Kidney (tissue), 14 donors: ENCODE measurements around the gene WFDC10B. TPM values are rescaled to one million over a fixed set of nuclear protein-coding genes. Genes with fewer than 3 reads are reported as not detected.

Experiments used
- DNase-seq, 5 donors: peaks; one replicate each; pipeline ENCODE4 v3.0.0-alpha.2; 2013 to 2020
- FAIRE-seq: peaks from 2 replicates; lab custom pipeline; 2012; peaks lifted over from hg19 to GRCh38; lab: Jason Lieb, UNC
- H3K27ac ChIP-seq, 2 donors: one replicate each; pipeline ENCODE4 v1.7.0; 2013; ENCODE audit warnings: low read depth in 2 of 2, low read length in 2 of 2, inconsistent platforms in 1 of 2
- H3K27me3 ChIP-seq: one replicate; pipeline ENCODE4 v1.7.1; 2013; ENCODE audit warnings: low read length, inconsistent platforms; ENCODE audit not compliant: control insufficient read depth, insufficient read depth
- H3K36me3 ChIP-seq, 3 donors: one replicate each; pipeline versions ENCODE4 v1.7.0 to v1.7.1; 2013; ENCODE audit warnings: low read length in 3 of 3, control low read depth in 1 of 3, inconsistent platforms in 1 of 3; ENCODE audit not compliant: insufficient read depth in 3 of 3, control insufficient read depth in 2 of 3
- H3K4me1 ChIP-seq, 3 donors: one replicate each; pipeline versions ENCODE4 v1.7.0 to v1.7.1; 2013; ENCODE audit warnings: low read length in 3 of 3, inconsistent platforms in 1 of 3, low read depth in 1 of 3; ENCODE audit not compliant: control insufficient read depth in 2 of 3, insufficient read depth in 2 of 3
- H3K4me3 ChIP-seq, 3 donors: one replicate each; pipeline versions ENCODE4 v1.7.0 to v1.8.1; 2013; ENCODE audit warnings: low read length in 3 of 3, control low read depth in 1 of 3, inconsistent platforms in 1 of 3
- H3K9ac ChIP-seq, 3 donors: one replicate each; pipeline versions ENCODE4 v1.7.0 to v1.7.1; 2013; ENCODE audit warnings: low read length in 3 of 3, control low read depth in 1 of 3, inconsistent platforms in 1 of 3
- H3K9me3 ChIP-seq, 3 donors: one replicate each; pipeline versions ENCODE4 v1.7.0 to v1.7.1; 2013; ENCODE audit warnings: low read length in 3 of 3, control low read depth in 1 of 3, inconsistent platforms in 1 of 3; ENCODE audit not compliant: control insufficient read depth in 2 of 3, insufficient read depth in 1 of 3
- CTCF ChIP-seq: IDR thresholded peaks from 3 replicates; pipeline ENCODE4 v1.5.1; 2012; ENCODE audit warnings: mild to moderate bottlenecking, moderate library complexity, borderline replicate concordance; ENCODE audit not compliant: insufficient read depth; ENCODE audit errors: extremely low read depth
- intact Hi-C: fragments of 100-400 bp; cut with DNase I; formaldehyde crosslinking; loops from one replicate; pipeline ENCODE4 v1.11.1; 2022
- polyA plus RNA-seq: library from polyadenylated mRNA; stranded (reverse); fragments of 350-450 nt; fragmentation: Illumina TruSeq; extraction: RNeasy Lipid Tissue Mini Kit (QIAGEN cat#74804); gene quantifications from one replicate; pipeline ENCODE4 v1.2.3, GENCODE V29; 2014; ENCODE audit warnings: low read depth, low replicate concordance; ENCODE audit not compliant: insufficient read depth
- total RNA-seq: library from RNA; stranded (reverse); fragmentation: NEBNext Ultra II Directional; extraction: Animal tissue kit (Norgen Biotek cat#: 25700); gene quantifications from one replicate; pipeline ENCODE4 v1.2.1, GENCODE V29; 2021
- donor health status: control.
- donor health status: control.
- donor health status: control.
- donor health status: control.
- donor health status: control.
- donor health status: DM: yes; HTN: yes; CAD: no.
- donor health status: Normal renal cell carcinoma (clear cell type).

Gene WFDC10B
- total and polyA plus RNA-seq, 2 donors from 2014 or later, result 0.60 TPM; not detected in 1

DNA sequence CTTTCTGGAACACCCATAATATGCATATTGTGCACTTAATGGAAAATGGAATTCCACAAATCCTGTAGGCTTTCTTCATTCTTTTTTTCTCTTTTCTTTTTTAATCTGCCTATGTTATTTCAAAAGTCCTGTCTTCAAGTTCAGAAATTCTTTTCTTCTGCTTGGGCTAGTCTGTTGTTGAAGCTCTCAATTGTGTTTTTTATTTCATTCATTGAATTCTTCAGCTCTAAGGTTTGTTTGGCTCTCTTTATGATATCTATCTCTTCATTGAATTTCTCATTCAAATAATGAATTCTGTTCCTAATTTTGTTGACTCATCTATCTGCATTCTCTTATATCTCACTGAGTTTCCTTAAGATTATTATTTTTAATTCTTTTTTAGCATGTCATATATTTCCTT, 27.4 kb upstream of the WFDC10B start:
- no peaks in the 10 kb centered on the region for H3K36me3 ChIP-seq
- FAIRE-seq, result no peak
- H3K9me3 ChIP-seq, result no peaks in the 10 kb centered on the region
- H3K9ac ChIP-seq, result no peak overlapping the region
- no peaks in the 10 kb centered on the region for H3K4me1 ChIP-seq
- H3K4me3 ChIP-seq, result no peak overlapping the region
- H3K27me3 ChIP-seq, result no peaks in the 10 kb centered on the region
- intact Hi-C loops, result no loop called here
- no peak for DNase-seq
- TF ChIP-seq CTCF, result no peak
- H3K27ac ChIP-seq, result no peak overlapping the region

DNA sequence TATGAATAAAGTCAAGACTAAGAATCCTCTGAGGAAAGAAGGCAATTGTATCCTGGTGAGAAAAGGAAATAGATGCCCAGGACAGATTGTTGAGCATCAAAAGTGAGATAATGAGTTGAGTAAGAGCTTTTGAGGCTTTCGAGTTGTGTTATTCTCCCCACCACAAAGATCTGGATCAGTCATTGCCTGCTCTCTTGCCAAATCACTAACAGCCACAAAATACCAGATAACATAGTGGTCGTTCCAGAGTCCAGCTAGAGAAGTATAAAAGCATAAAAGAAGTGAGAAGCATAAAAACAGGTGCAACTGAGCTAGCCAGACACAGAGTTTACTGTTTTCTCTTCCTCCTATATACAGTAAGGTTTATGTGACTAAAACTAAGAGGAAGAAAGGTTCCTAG, 22.2 kb upstream of the WFDC10B start:
- Histone ChIP-seq H3K27ac (no peak overlapping the region), H3K9me3 (no peaks in the 10 kb centered on the region), H3K27me3 (no peaks in the 10 kb centered on the region), H3K9ac (no peak overlapping the region), H3K4me3 (no peak overlapping the region), H3K4me1 (no peaks in the 10 kb centered on the region), H3K36me3 (no peaks in the 10 kb centered on the region)
- no peak for TF ChIP-seq CTCF
- FAIRE-seq (no peak), DNase-seq (no peak)
- intact Hi-C loops, result no loop called here

GRCh38 chr20:45725134-45725533, 20.3 kb upstream of the WFDC10B start:
- FAIRE-seq, result no peak
- H3K9me3 ChIP-seq, result no peaks in the 10 kb centered on the region

More at GRCh38 chr20:45725134-45725533, 20.3 kb upstream of the WFDC10B start:
- Histone ChIP-seq H3K9ac (no peak overlapping the region), H3K27ac (no peak overlapping the region), H3K4me1 (no peaks in the 10 kb centered on the region), H3K27me3 (no peaks in the 10 kb centered on the region), H3K36me3 (no peaks in the 10 kb centered on the region), H3K4me3 (no peak overlapping the region)
- intact Hi-C loops, result no loop called here
- no peak for TF ChIP-seq CTCF
- no peak for DNase-seq
